OCI-LY7 (cell line): ENCODE measurements around the gene SDCCAG8. TPM values are rescaled to one million over a fixed set of nuclear protein-coding genes. Genes with fewer than 3 reads are reported as not detected.

Source experiments
- BruUV-seq: library from RNA; stranded (reverse); fragments of 400-500 nt; replicated peaks from 2 replicates; lab custom pipeline; 2021; lab: Mats Ljungman, UMichigan
- CTCF ChIA-PET: fragments of 300-600 bp; sonication (Branson Sonifier 250); formaldehyde crosslinking; loops from one replicate; lab custom pipeline; 2022; ENCODE audit warnings: antibody characterized with exemption; ENCODE audit not compliant: unreplicated experiment; lab: Charles Lee
- POLR2A ChIA-PET: fragments of 300-600 bp; sonication (Branson Sonifier 250); formaldehyde crosslinking; loops from one replicate; lab custom pipeline; 2022; ENCODE audit warnings: antibody characterized with exemption; lab: Charles Lee
- DNase-seq: peaks from one replicate; pipeline ENCODE4 v3.0.0-alpha.2; 2015; ENCODE audit warnings: low spot score
- H2AFZ ChIP-seq: fragments of 200-600 bp; sonication (generic), shearing (Covaris generic); 2 replicates; pipeline ENCODE4 v1.6.1; 2014; ENCODE audit warnings: mild to moderate bottlenecking, antibody characterized with exemption, low read length, moderate library complexity
- H3K27ac ChIP-seq: fragments of 200-600 bp; sonication (generic); 2 replicates; pipeline ENCODE4 v1.5.1; 2014; ENCODE audit warnings: mixed run types, low read depth, mild to moderate bottlenecking, moderate library complexity, low read length, inconsistent platforms; ENCODE audit not compliant: poor library complexity, severe bottlenecking
- H3K36me3 ChIP-seq: fragments of 200-600 bp; sonication (generic); 2 replicates; pipeline ENCODE4 v1.6.1; 2014; ENCODE audit warnings: mild to moderate bottlenecking, antibody characterized with exemption, low read length, moderate library complexity, mixed read lengths; ENCODE audit not compliant: insufficient read depth
- H3K4me1 ChIP-seq: fragments of 200-600 bp; sonication (generic); 2 replicates; pipeline ENCODE4 v1.5.1; 2014; ENCODE audit warnings: mild to moderate bottlenecking, low read length; ENCODE audit not compliant: insufficient read depth, poor library complexity, severe bottlenecking
- H3K4me2 ChIP-seq: fragments of 200-600 bp; sonication (generic); 2 replicates; pipeline ENCODE4 v1.6.1; 2014; ENCODE audit warnings: mild to moderate bottlenecking, low read length
- H3K4me3 ChIP-seq: fragments of 200-600 bp; sonication (generic); 2 replicates; pipeline ENCODE4 v1.5.1; 2014; ENCODE audit warnings: mild to moderate bottlenecking, low read depth, low read length; ENCODE audit not compliant: poor library complexity, severe bottlenecking
- H3K79me2 ChIP-seq: fragments of 200-600 bp; sonication (generic); 2 replicates; pipeline ENCODE4 v1.6.1; 2016; ENCODE audit warnings: low read depth, mild to moderate bottlenecking, low read length, moderate library complexity, mixed read lengths; ENCODE audit not compliant: insufficient read depth
- H3K9me2 ChIP-seq: fragments of 200-600 bp; sonication (generic); 2 replicates; pipeline ENCODE4 v1.6.1; 2016; ENCODE audit warnings: mild to moderate bottlenecking, low read length, mixed read lengths; ENCODE audit not compliant: insufficient read depth
- H3K9me3 ChIP-seq: fragments of 200-600 bp; sonication (generic); 2 replicates; pipeline ENCODE4 v1.6.1; 2014; ENCODE audit warnings: mild to moderate bottlenecking, mixed run types, low read length, mixed read lengths
- H4K20me1 ChIP-seq: fragments of 200-600 bp; sonication (generic); 2 replicates; pipeline ENCODE4 v1.6.1; 2014; ENCODE audit warnings: mild to moderate bottlenecking, antibody characterized with exemption, low read length, moderate library complexity, mixed read lengths; ENCODE audit not compliant: insufficient read depth
- EZH2phosphoT487 ChIP-seq: fragments of 200-600 bp; sonication (generic); IDR thresholded peaks from 2 replicates; pipeline ENCODE4 v1.6.1; 2018; ENCODE audit warnings: low read depth, borderline replicate concordance, mild to moderate bottlenecking, mixed run types, antibody characterized with exemption, low read length, moderate library complexity, mixed read lengths
- intact Hi-C: fragments of 100-400 bp; cut with micrococcal nuclease; formaldehyde crosslinking; loops from one replicate; pipeline ENCODE4 v1.10.0; 2022; ENCODE audit not compliant: unreplicated experiment
- total RNA-seq, 2 experiments: library from RNA; depleted of rRNA in 1 of 2; stranded (reverse); fragments of >200 nt in 1 of 2; shearing (Covaris generic) in 1 of 2; gene quantifications; 2 replicates each; pipeline ENCODE4 v1.2.3, GENCODE V29; 2014 to 2022
- TF ChIP-seq, protein P1 (sequence below): fragments of 200-600 bp; sonication (generic); conservative IDR thresholded peaks from 2 replicates; pipeline ENCODE4 v1.5.1; 2014; ENCODE audit warnings: mild to moderate bottlenecking, antibody characterized with exemption, low read length, moderate library complexity, mixed read lengths

SDCCAG8 gene
- total RNA-seq, 2 experiments from 2014 or later = 18.1 to 28.7 TPM

DNA sequence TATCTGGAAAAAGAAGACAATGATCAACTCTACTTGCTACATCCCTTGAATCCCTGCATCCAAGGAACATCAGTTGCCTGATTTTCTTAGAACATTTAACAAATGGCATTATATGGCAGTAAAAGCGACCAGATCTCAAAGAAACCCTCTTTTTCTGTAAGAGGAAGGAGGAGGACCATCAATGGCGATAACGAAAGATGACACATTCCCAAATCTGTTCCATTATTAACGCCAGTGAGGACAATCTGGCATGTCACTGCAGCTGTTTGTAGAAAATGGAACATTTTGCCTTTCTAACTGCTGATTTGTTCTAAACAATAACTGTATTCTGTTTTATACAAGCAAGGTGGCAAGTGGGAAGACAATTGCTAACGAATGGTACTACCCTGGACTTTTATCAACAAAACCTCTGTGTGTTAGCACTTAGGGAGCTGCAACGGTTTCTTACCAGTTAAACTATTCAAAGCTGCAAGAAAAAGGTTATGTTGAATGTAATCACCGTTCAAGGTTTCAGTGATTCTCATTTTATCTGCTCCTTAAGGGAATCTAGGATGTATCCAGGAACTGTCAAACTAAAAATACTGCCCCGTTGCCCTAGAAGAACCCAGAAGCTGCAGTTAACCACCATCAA, 251.9 kb downstream of the SDCCAG8 start:
- Histone ChIP-seq H3K9me2 (no peaks in the 10 kb centered on the region), H3K79me2 (no peaks in the 10 kb centered on the region), H3K4me1 (no peaks in the 10 kb centered on the region), H2AFZ (no peak overlapping the region), H3K36me3 (no peaks in the 10 kb centered on the region), H4K20me1 (no peaks in the 10 kb centered on the region), H3K4me3 (no peak overlapping the region), H3K27ac (no peak overlapping the region), H3K4me2 (no peak overlapping the region), H3K9me3 (no peaks in the 10 kb centered on the region)
- DNase-seq = no peak
- CTCF ChIA-PET = no interaction called here
- no TSS peak for BruUV-seq
- intact Hi-C loops = no loop called here
- TF ChIP-seq EZH2phosphoT487 = no peak
- TF ChIP-seq, protein P1, sequence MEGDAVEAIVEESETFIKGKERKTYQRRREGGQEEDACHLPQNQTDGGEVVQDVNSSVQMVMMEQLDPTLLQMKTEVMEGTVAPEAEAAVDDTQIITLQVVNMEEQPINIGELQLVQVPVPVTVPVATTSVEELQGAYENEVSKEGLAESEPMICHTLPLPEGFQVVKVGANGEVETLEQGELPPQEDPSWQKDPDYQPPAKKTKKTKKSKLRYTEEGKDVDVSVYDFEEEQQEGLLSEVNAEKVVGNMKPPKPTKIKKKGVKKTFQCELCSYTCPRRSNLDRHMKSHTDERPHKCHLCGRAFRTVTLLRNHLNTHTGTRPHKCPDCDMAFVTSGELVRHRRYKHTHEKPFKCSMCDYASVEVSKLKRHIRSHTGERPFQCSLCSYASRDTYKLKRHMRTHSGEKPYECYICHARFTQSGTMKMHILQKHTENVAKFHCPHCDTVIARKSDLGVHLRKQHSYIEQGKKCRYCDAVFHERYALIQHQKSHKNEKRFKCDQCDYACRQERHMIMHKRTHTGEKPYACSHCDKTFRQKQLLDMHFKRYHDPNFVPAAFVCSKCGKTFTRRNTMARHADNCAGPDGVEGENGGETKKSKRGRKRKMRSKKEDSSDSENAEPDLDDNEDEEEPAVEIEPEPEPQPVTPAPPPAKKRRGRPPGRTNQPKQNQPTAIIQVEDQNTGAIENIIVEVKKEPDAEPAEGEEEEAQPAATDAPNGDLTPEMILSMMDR = no peak
- POLR2A ChIA-PET = no interaction called here

GRCh38 chr1:243508303-243508713, 252.5 kb downstream of the SDCCAG8 start:
- H3K4me3 ChIP-seq = no peak overlapping the region
- no peaks in the 10 kb centered on the region for H3K79me2 ChIP-seq
- H2AFZ ChIP-seq = no peak overlapping the region
- DNase-seq = no peak
- no peaks in the 10 kb centered on the region for H3K4me1 ChIP-seq
- no TSS peak for BruUV-seq
- H3K9me3 ChIP-seq = no peaks in the 10 kb centered on the region
- intact Hi-C loops = no loop called here
- H3K36me3 ChIP-seq = no peaks in the 10 kb centered on the region
- POLR2A ChIA-PET = interaction anchor here (0.6 kb wide), 1 partner anchor 16 kb away, joined by 3 read pairs; no protein-coding TSS in a partner anchor
- CTCF ChIA-PET = no interaction called here
- no peaks in the 10 kb centered on the region for H4K20me1 ChIP-seq
- TF ChIP-seq, protein P1 = no peak
- TF ChIP-seq EZH2phosphoT487 = no peak
- H3K27ac ChIP-seq = no peak overlapping the region
- H3K9me2 ChIP-seq = no peaks in the 10 kb centered on the region
- no peak overlapping the region for H3K4me2 ChIP-seq

DNA sequence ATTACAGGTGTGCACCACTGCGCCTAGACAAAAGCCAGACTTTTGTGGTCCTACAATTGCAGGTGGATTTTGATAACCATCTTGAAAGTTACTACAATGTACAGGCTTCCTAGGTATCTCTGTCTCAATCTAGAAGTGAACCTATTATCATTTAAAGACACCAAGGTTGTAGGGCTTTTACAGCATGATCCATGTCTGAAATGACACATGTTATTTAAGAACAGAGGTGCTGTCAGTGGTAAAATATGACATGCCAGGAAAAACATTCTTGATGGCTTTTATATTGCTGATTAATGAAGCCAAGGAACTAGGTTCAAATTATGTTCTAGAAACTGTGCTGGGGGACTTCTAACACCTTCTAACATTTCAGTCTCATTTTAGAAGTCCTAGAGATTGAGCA, 253.1 kb downstream of the SDCCAG8 start:
- no peak for DNase-seq
- intact Hi-C loops = no loop called here
- Histone ChIP-seq H3K79me2 (no peaks in the 10 kb centered on the region), H3K27ac (no peak overlapping the region), H2AFZ (no peak overlapping the region), H3K9me2 (no peaks in the 10 kb centered on the region), H3K36me3 (no peaks in the 10 kb centered on the region), H3K4me2 (no peak overlapping the region), H3K4me1 (no peaks in the 10 kb centered on the region), H4K20me1 (no peaks in the 10 kb centered on the region), H3K9me3 (no peaks in the 10 kb centered on the region), H3K4me3 (no peak overlapping the region)
- ChIA-PET CTCF (no interaction called here), POLR2A (interaction anchor here (0.6 kb wide), 1 partner anchor 17 kb away, joined by 3 read pairs; no protein-coding TSS in a partner anchor)
- BruUV-seq = no TSS peak
- TF ChIP-seq EZH2phosphoT487 = no peak
- TF ChIP-seq, protein P1 = no peak
